NCI-H2081 (cell line): Measurements from ENCODE around the gene GRIN3B.
"Not testable (repeated sequence)": the region's sequence is repeated elsewhere in the genome, so short reads cannot be mapped to it uniquely, and the experiment has no call there.

Source experiments
- DNase-seq, 2 experiments: peaks; one replicate each; lab custom pipeline; 2025; lab: John Stamatoyannopoulos, UW

GRIN3B gene

DNA sequence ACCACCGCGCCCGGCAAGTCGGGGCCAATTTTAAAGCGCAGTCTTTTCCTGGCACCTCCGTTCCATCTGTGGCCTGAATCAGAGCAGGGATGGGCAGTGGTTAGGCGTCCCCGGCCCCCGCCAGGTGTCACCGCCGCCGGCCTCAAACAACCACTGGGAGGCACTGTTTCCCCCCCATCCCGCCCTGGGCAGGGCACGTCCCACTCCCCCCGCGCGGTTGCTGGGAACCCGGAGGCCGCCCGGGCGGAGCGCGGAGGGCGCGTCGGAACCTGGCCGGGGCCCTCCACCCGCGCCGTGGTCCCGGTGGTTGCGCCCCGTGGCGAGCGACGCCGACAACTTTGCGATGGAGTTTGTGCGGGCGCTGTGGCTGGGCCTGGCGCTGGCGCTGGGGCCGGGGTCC lies at the start of gene GRIN3B:
GRIN3B (plus strand) TSS at position 325 of the 400 bp plus-strand sequence; CDS start at position 344, 19 bp downstream.
- DNase-seq: no peak

DNA sequence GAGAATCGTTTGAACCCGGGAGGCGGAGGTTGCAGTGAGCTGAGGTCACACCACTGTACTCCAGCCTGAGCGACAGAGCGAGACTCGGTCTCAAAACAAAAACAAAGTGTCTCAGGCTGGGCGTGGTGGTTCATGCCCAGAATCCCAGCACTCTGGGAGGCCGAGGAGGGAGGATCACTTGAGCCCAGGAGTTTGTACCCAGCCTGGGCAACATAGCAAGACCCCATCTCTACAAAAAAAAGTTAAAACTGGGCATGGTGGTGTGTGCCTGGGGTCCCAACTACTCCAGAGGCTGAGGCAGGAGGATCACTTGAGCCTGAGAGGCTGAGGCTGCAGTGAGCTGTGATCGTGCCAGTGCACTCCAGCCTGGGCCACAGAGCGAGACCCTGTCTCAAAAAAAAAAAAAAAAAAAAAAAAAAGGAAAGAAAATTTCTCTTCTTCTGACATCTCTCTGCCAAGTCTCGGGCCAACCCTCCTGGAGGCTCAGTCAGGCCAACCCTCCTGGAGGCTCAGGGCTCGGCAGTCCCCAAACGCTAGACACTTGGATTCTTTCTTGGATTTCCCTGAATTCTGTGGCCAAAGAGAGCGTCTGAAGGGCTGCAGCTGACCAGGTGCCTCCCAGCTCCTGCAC lies 48.1 kb upstream of the GRIN3B start:
- no peak for DNase-seq

GRCh38 chr19:952680-953444 lies 47.4 kb upstream of the GRIN3B start:
- DNase-seq: no peak

GRCh38 chr19:953445-954271 lies 46.6 kb upstream of the GRIN3B start:
- DNase-seq: no peak

DNA sequence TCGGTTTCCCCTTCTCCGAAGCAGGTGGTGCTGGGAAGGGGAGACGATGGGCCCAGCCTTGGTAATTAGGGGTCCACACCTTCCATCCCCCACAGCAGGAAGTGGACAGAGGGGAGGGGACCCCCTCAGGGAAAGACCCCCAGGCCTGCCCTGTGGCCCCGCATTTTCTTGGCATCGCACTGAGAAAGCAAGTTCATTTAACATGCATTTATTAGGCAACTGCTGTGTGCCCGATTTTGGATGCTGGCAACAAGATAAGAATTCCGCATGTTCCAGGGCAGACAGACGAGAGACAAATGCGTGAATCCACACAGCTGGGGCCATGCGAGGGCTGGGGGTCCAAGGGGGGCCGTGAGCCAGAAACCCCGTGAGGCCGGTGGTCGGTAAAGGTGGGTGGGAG lies 45.9 kb upstream of the GRIN3B start:
- no peak for DNase-seq

- DNase-seq: no peak
These were observed 45.3 kb upstream of the GRIN3B start for GRCh38 chr19:954672-955494.

DNA sequence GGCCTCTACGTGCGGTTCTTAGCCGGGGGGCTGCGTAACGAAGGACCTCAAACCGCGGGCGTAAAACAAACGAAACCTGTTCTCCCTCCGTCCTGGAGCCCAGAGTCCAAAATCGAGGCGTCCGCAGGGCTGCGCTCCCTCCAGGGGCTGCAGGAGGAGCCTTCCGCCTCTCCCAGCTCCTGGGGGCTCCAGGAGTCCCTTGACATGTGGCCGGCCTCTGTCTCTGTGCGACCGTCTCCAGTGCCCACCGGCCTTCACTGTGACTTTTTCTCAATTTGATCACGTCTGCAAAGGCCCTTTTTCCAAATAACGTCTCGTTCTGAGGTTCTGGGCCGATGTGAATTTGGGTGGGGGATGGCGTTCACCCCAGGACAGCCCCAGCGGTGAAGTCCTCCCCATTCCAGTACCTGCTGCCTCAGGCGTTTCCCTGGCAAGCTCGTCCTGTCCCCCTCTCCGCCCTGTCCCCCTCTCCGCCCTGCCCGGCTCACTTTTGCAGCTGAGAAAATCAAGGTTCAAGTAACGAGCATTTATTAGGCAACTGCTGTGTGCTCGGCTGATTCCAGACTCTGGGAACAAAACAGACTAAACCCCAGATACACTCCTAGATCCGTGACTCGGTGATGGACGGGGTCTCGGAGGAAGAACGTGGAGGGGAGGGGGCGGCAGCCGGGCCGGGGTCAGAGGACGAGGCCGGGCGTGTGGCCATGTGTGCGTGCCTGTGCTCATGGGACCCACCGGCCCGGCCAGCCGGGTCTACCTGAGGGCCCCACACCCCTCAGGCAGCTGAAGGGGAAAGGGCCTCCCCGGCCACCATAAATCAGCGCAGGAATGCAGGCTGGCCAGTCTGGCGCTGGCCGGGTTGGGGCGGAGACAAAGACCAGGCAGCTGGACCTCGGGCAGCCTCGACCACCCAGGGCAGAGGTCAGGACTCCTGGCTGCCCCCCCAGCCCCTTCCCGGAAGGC lies 44.1 kb upstream of the GRIN3B start:
- DNase-seq: no peak

GRCh38 chr19:956766-957440 lies 43.3 kb upstream of the GRIN3B start:
- DNase-seq: no peak

GRCh38 chr19:957578-957977 lies 42.6 kb upstream of the GRIN3B start:
- not testable (repeated sequence) for DNase-seq

DNA sequence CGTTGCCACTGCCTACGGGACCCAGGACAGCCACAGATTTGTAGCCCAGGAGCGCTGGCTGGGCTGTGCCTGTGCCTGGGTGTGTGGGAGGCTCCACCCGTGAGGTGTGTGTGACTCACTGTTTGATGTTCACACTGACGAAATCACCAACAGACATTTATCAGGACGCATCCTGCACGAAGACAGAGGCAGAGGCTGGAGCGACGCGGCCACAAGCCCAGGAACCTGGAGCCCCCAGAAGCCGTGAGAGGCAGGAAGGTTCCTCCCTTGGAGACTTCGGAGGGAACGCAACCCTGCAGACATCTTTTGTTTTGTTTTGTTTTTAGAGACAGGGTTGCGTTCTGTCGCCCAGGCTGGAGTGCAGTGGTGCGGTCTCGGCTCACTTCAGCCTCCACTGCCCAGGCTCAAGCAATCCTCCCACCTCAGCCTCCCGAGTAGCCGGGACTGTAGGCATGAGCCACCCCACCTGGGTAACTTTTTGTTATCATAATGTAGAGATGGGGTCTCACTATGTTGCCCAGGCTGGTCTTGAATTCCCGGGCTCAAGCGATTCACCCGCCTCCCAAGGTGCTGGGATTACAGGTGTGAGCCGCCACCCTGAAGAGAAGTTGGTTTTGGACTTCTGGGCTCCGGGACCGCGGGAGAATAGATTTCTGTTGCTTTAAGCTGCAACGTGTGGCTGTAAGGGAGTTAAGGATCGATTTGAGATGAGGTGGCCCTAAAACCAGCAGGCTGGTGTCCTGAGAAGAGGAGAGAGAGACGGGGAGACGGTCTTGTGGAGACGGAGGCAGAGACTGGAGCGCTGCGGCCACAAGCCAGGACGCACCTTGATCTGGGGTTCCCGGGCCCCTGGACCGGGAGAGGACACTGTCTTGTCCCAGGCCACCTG lies 41.0 kb upstream of the GRIN3B start:
- DNase-seq: no peak

DNA sequence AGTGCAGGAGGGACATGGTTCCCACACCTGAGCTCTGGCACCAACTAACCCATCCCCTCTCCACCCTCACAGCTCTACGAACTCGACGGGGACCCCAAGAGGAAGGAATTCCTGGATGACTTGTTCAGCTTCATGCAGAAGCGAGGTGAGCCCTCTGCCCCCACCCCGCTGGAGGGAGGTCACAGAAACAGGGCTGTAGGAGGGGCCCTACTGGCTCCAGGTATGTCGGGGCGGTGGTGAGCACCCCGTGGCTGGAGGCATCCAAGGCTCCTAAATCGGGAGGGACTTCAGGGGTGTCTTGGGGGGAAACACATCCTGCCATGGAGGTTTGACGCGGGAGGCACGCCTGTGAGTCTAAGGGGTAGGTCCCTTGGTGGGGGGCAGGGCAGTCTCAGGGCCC lies 40.2 kb upstream of the GRIN3B start:
- no peak for DNase-seq

DNA sequence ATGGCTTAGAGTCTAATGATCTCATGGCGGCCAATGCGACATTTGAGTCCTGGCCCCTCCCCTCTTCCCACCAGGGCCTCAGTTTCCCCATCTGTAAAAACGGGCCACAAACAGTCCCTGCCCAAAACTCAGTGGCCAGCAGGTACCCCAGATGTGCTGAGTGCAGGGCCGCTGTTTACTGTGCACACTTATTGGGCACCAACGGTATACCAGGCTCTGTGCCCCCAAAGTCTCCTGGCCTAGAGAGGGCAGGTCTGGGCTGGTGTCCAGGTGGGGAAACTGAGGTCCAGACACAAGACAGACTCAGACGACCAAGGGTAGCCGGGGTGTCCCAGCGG lies 39.6 kb upstream of the GRIN3B start:
- DNase-seq: no peak

DNA sequence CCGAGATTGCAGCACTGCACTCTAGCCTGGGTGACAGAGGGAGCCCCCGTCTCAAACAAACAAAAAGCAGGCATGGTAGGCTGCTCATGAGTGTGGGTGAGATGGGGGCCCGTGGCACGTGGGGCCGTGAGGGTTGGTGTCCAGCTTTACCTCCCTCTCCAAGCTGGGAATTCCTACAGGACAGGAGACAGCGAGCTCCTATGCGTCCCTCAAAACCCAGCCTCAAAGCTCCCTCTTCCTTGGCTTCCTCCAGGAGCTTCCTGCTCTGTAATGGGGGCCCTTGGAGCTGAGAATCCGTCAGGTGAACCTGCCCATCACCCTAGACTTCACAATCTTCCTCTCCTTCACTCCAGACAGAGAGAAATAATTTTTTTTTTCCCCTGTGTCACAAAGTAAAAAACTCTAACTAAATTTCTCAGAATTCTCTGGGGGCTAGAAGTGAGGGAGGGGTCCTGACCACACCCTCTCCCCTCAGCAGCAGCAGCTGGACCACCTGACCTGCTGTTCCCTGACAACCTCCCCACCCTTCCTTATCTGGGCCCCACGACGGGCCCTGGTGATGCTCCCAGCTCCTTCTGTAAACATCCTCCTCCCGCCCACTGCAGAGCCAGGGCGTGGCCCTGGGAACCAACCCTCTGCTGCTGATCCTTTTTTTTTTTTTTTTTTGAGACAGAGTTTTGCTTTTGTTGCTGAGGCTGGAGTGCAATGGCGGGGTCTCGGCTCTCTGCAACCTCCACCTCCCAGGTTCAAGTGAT lies 38.2 kb upstream of the GRIN3B start:
- no peak for DNase-seq

DNA sequence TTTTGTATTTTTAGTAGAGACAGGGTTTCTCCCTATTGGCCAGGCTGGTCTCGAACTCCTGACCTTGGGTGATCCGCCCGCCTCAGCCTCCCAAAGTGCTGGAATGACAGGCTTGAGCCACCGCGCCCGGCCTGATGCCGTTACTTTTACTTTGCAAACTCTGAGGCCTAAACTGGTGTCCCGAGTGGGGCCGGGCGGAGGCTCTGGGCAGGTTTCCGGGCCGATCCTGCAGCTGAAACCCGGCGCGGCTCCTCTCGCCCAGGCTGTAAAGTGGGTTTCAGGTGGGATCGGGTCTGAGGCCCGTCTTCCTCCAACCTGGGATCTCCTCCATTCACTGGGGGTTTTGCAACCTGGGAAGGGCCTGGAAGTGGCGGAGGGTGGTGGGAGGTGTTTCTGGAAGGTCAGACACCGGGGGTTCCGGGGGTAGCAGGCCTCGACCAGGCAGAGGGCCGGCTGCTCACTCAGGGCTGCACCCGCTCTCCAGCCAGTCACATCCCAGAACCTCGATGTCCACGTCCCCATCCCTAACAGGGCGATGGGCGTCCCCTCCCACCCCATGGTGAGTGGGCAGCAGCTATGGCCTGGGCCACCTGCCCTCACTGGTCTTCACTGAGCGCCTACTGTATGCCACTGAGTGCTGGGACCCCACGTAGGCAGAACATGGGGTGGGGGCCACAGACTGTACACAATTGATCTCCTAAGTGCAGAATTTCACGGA lies 37.4 kb upstream of the GRIN3B start:
- no peak for DNase-seq

- DNase-seq: no peak
These were observed 36.7 kb upstream of the GRIN3B start for GRCh38 chr19:963486-963951.

- no peak for DNase-seq
These were observed 36.1 kb upstream of the GRIN3B start for GRCh38 chr19:964116-964520.
